MM.1S (cell line): ENCODE measurements around the gene C12orf50.

Source experiments
- DNase-seq: peaks from one replicate; pipeline ENCODE4 v3.0.0-alpha.2; 2015
- H2AFZ ChIP-seq: fragments of 300-600 bp; sonication (generic); 2 replicates; pipeline ENCODE4 v1.6.0; 2016; ENCODE audit warnings: antibody characterized with exemption, low read length
- H3F3A ChIP-seq: fragments of 300-600 bp; sonication (generic); 2 replicates; pipeline ENCODE4 v1.6.1; 2016; ENCODE audit warnings: mild to moderate bottlenecking, antibody characterized with exemption, low read length, moderate library complexity, mixed read lengths; ENCODE audit not compliant: insufficient read depth
- H3K27ac ChIP-seq: fragments of 300-600 bp; sonication (generic); 2 replicates; pipeline ENCODE4 v1.5.1; 2016; ENCODE audit warnings: mild to moderate bottlenecking, low read length
- H3K27me3 ChIP-seq: fragments of 300-600 bp; sonication (generic); replicated peaks from 2 replicates; pipeline ENCODE4 v1.6.0; 2016; ENCODE audit warnings: low read length; ENCODE audit not compliant: insufficient read depth
- H3K36me3 ChIP-seq: fragments of 300-600 bp; sonication (generic); replicated peaks from 2 replicates; pipeline ENCODE4 v1.6.1; 2016; ENCODE audit warnings: mild to moderate bottlenecking, low read length, mixed read lengths; ENCODE audit not compliant: insufficient read depth
- H3K4me1 ChIP-seq: fragments of 300-600 bp; sonication (generic); 2 replicates; pipeline ENCODE4 v1.6.1; 2016; ENCODE audit warnings: low read length, mixed read lengths
- H3K4me2 ChIP-seq: fragments of 300-600 bp; sonication (generic); 2 replicates; pipeline ENCODE4 v1.6.0; 2016; ENCODE audit warnings: low read depth, low read length
- H3K4me3 ChIP-seq: fragments of 300-600 bp; sonication (generic); 2 replicates; pipeline ENCODE4 v1.5.1; 2016; ENCODE audit warnings: low read length, mixed read lengths
- H3K79me2 ChIP-seq: fragments of 300-600 bp; sonication (generic); 2 replicates; pipeline ENCODE4 v1.6.1; 2016; ENCODE audit warnings: mixed run types, low read length, mixed read lengths
- H3K9ac ChIP-seq: fragments of 300-600 bp; sonication (generic); 2 replicates; pipeline ENCODE4 v1.6.1; 2016; ENCODE audit warnings: low read length, mixed read lengths
- H3K9me2 ChIP-seq: fragments of 300-600 bp; sonication (generic); replicated peaks from 2 replicates; pipeline ENCODE4 v1.6.1; 2016; ENCODE audit warnings: mild to moderate bottlenecking, low read length, mixed read lengths; ENCODE audit not compliant: insufficient read depth
- H3K9me3 ChIP-seq: fragments of 300-600 bp; sonication (generic); replicated peaks from 2 replicates; pipeline ENCODE4 v1.6.1; 2016; ENCODE audit warnings: mild to moderate bottlenecking, low read length, mixed read lengths; ENCODE audit not compliant: insufficient read depth
- H4K20me1 ChIP-seq: fragments of 300-600 bp; sonication (generic); 2 replicates; pipeline ENCODE4 v1.6.1; 2016; ENCODE audit warnings: mild to moderate bottlenecking, low read length, moderate library complexity, mixed read lengths; ENCODE audit not compliant: insufficient read depth
- EZH2 ChIP-seq: fragments of 300-600 bp; sonication (generic); optimal IDR thresholded peaks from 2 replicates; pipeline ENCODE3; 2017; ENCODE audit warnings: low read depth, mild to moderate bottlenecking, antibody characterized with exemption, low read length, mixed read lengths
- EZH2phosphoT487 ChIP-seq: fragments of 300-600 bp; sonication (generic); IDR thresholded peaks from 2 replicates; pipeline ENCODE4 v1.6.1; 2018; ENCODE audit warnings: antibody characterized with exemption, low read length
- TF ChIP-seq, protein P1 (sequence below): fragments of 300-600 bp; sonication (generic); IDR thresholded peaks from 2 replicates; pipeline ENCODE4 v1.5.1; 2016; ENCODE audit warnings: antibody characterized with exemption, low read length, mixed read lengths

Gene C12orf50

DNA sequence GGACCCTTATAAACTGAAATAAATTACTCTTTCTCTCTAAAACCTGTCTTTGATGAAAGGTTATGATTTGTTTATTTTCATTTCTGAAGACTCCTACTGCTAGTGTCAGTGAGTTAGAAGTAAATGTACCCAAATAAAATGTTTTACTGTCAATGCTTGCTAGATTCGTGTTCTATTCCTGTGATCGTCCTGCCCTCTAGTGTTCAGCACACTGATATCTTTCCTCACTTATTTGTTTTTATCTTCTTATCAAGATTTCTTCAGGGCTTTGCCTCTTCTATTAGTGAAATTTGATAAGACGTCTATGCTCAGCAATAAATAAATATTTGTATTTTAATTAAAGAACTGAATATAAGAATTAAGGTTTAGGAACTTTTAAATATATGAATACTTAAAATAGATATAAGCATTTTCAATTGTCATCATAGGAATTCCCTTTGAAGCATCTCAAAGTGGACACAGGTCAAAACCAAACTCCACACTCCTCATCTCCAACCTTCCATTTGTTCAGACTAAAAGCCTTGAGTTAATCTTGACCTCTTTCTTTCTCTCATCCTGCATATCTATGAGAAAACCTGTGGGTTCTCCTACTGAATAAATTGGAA, 75.8 kb downstream of the C12orf50 start:
- H3K79me2 ChIP-seq, result no peaks in the 10 kb centered on the region
- H3K9me3 ChIP-seq, result no peaks in the 10 kb centered on the region
- no peaks in the 10 kb centered on the region for H3K36me3 ChIP-seq
- no peak overlapping the region for H3K27ac ChIP-seq
- H3K4me2 ChIP-seq, result no peak overlapping the region
- peak; percentile 42 for DNase-seq
- no peak overlapping the region for H3K4me3 ChIP-seq
- H2AFZ ChIP-seq, result peak overlapping the region; percentile 31; the same call in 1 of the 2 replicates
- no peaks in the 10 kb centered on the region for H3K4me1 ChIP-seq
- no peaks in the 10 kb centered on the region for H3K9me2 ChIP-seq
- no peaks in the 10 kb centered on the region for H4K20me1 ChIP-seq
- TF ChIP-seq EZH2phosphoT487, result no peak
- TF ChIP-seq, protein P1, sequence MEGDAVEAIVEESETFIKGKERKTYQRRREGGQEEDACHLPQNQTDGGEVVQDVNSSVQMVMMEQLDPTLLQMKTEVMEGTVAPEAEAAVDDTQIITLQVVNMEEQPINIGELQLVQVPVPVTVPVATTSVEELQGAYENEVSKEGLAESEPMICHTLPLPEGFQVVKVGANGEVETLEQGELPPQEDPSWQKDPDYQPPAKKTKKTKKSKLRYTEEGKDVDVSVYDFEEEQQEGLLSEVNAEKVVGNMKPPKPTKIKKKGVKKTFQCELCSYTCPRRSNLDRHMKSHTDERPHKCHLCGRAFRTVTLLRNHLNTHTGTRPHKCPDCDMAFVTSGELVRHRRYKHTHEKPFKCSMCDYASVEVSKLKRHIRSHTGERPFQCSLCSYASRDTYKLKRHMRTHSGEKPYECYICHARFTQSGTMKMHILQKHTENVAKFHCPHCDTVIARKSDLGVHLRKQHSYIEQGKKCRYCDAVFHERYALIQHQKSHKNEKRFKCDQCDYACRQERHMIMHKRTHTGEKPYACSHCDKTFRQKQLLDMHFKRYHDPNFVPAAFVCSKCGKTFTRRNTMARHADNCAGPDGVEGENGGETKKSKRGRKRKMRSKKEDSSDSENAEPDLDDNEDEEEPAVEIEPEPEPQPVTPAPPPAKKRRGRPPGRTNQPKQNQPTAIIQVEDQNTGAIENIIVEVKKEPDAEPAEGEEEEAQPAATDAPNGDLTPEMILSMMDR, result peak; percentile 54
- H3K27me3 ChIP-seq, result no peaks in the 10 kb centered on the region
- no peaks in the 10 kb centered on the region for H3F3A ChIP-seq
- H3K9ac ChIP-seq, result no peak overlapping the region

DNA sequence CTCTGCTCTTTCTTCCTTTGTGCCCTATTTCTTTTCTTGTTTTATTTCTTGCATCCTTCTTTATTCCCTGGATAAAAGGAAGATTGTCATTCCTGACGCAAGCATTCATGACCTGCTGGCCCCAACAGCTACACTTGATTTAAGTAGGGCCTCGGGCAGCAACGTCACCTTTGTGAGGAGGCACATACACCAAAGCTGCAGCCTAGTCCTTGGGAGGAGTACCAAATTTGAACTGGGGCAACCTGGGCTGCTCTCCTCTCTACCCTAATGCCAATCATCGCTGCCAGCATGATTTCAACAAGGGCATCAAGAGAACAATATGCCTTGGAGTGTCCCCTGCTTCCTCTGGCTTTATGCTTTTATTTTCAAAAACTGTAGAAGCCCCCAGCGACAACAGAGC, 76.4 kb downstream of the C12orf50 start:
- no peak overlapping the region for H3K4me3 ChIP-seq
- no peaks in the 10 kb centered on the region for H3K79me2 ChIP-seq
- H3K9ac ChIP-seq, result no peak overlapping the region
- H3K4me2 ChIP-seq, result no peak overlapping the region
- TF ChIP-seq, protein P1, result no peak
- TF ChIP-seq EZH2 (no peak), EZH2phosphoT487 (no peak)
- no peak for DNase-seq
- H3K9me2 ChIP-seq, result no peaks in the 10 kb centered on the region
- no peaks in the 10 kb centered on the region for H3K36me3 ChIP-seq
- H3K27ac ChIP-seq, result no peak overlapping the region
- H3K9me3 ChIP-seq, result no peaks in the 10 kb centered on the region
- no peaks in the 10 kb centered on the region for H3F3A ChIP-seq
- H4K20me1 ChIP-seq, result no peaks in the 10 kb centered on the region
- peak overlapping the region; percentile 31; the same call in 1 of the 2 replicates for H2AFZ ChIP-seq
- no peaks in the 10 kb centered on the region for H3K27me3 ChIP-seq
- no peaks in the 10 kb centered on the region for H3K4me1 ChIP-seq

DNA sequence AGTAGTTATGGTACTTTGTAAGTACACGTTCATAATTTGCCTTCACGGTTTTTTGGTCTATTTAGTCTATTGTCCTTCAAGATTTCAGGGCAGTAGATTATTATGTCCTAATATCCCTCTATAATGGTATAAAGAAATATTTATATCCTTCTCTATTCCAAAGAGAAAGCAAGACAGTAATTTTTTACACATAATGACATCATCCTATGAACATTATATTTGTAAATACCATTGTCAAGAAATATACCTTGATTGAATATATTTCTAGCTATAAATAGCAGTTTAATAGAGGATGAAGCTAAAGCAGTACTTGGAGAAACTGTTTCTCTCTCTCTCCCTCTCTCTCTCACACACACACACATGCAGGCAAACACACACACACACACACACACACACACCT, 77.0 kb downstream of the C12orf50 start:
- H4K20me1 ChIP-seq, result no peaks in the 10 kb centered on the region
- H3K27ac ChIP-seq, result no peak overlapping the region
- H3K79me2 ChIP-seq, result no peaks in the 10 kb centered on the region
- H3K27me3 ChIP-seq, result no peaks in the 10 kb centered on the region
- no peak overlapping the region for H3K4me2 ChIP-seq
- H3K4me1 ChIP-seq, result no peaks in the 10 kb centered on the region
- no peak overlapping the region for H3K4me3 ChIP-seq
- H2AFZ ChIP-seq, result no peak overlapping the region
- no peaks in the 10 kb centered on the region for H3K9me3 ChIP-seq
- no peak overlapping the region for H3K9ac ChIP-seq
- no peak for DNase-seq
- TF ChIP-seq, protein P1, result no peak
- TF ChIP-seq EZH2 (no peak), EZH2phosphoT487 (no peak)
- no peaks in the 10 kb centered on the region for H3K9me2 ChIP-seq
- no peaks in the 10 kb centered on the region for H3K36me3 ChIP-seq
- no peaks in the 10 kb centered on the region for H3F3A ChIP-seq
